Fibroblast of lung (primary cell): ENCODE measurements around the gene MYO3B. TPM values are rescaled to one million over a fixed set of nuclear protein-coding genes. Genes with fewer than 3 reads are reported as not detected.

Experiments used
- DNase-seq, 2 donors: peaks; one replicate each; pipeline versions ENCODE4 v3.0.0 to v3.0.0-alpha.2; 2010; ENCODE audit warnings: low read depth in 2 of 2
- H2AFZ ChIP-seq: 2 replicates; pipeline ENCODE4 v1.5.1; 2012; ENCODE audit warnings: low read length, control low read depth, inconsistent platforms
- H3K27ac ChIP-seq: 2 replicates; pipeline ENCODE4 v1.5.1; 2011; ENCODE audit warnings: low read length, control low read depth; ENCODE audit not compliant: insufficient read depth
- H3K27me3 ChIP-seq: 2 replicates; pipeline ENCODE4 v1.5.1; 2011; ENCODE audit warnings: mild to moderate bottlenecking, low read length; ENCODE audit not compliant: control insufficient read depth, insufficient read depth
- H3K36me3 ChIP-seq: 2 replicates; pipeline ENCODE4 v1.5.1; 2011; ENCODE audit warnings: low read length; ENCODE audit not compliant: control insufficient read depth, insufficient read depth
- H3K4me1 ChIP-seq: 2 replicates; pipeline ENCODE4 v1.5.1; 2011; ENCODE audit warnings: low read length; ENCODE audit not compliant: control insufficient read depth, insufficient read depth; ENCODE audit errors: extremely low read depth
- H3K4me2 ChIP-seq: 2 replicates; pipeline ENCODE4 v1.5.1; 2011; ENCODE audit warnings: low read length, control low read depth; ENCODE audit not compliant: insufficient read depth; ENCODE audit errors: extremely low read depth
- H3K4me3 ChIP-seq, 4 experiments: fragments of 200-600 bp in 1 of 4; sonication (generic) in 1 of 4; replicated peaks in 1 of 4; 2 replicates each; pipeline ENCODE4 v1.5.1; 2011 to 2016; ENCODE audit warnings: low read length in 4 of 4, low read depth in 3 of 4, mild to moderate bottlenecking in 3 of 4, control low read depth in 2 of 4, inconsistent platforms in 1 of 4, mixed read lengths in 1 of 4; ENCODE audit not compliant: insufficient read depth in 1 of 4; ENCODE audit errors: control extremely low read depth in 1 of 4
- H3K79me2 ChIP-seq: 2 replicates; pipeline ENCODE4 v1.5.1; 2012; ENCODE audit warnings: mild to moderate bottlenecking, low read length, inconsistent platforms; ENCODE audit not compliant: control insufficient read depth, insufficient read depth
- H3K9ac ChIP-seq: 2 replicates; pipeline ENCODE4 v1.5.1; 2011; ENCODE audit warnings: mild to moderate bottlenecking, low read length, control low read depth; ENCODE audit not compliant: insufficient read depth
- H3K9me3 ChIP-seq: 2 replicates; pipeline ENCODE4 v1.5.1; 2012; ENCODE audit warnings: low read depth, low read length; ENCODE audit not compliant: control insufficient read depth, insufficient read depth
- H4K20me1 ChIP-seq: 2 replicates; pipeline ENCODE4 v1.5.1; 2011; ENCODE audit warnings: low read length; ENCODE audit not compliant: control insufficient read depth, insufficient read depth; ENCODE audit errors: extremely low read depth
- EZH2 ChIP-seq: IDR thresholded peaks from 2 replicates; pipeline ENCODE4 v1.5.1; 2012; ENCODE audit warnings: low read length, control low read depth, mild to moderate bottlenecking; ENCODE audit errors: missing control alignments
- polyA plus RNA-seq, 2 donors: library from polyadenylated mRNA; depleted of rRNA in 1 of 2; stranded (reverse) in 1 of 2; unstranded in 1 of 2; fragments of >200 nt; gene quantifications; 2 replicates each; pipeline ENCODE4 v1.2.1, GENCODE V29; 2011 to 2012; ENCODE audit warnings: missing spikeins in 1 of 2
- total RNA-seq: library from RNA; depleted of rRNA; stranded (reverse); fragments of >200 nt; gene quantifications from 2 replicates; pipeline ENCODE4 v1.2.1, GENCODE V29; 2014
- TF ChIP-seq, protein P1 (sequence below), 2 donors: IDR thresholded peaks in 1 of 2; conservative IDR thresholded peaks in 1 of 2; 1 replicate in 1 of 2; 2 replicates in 1 of 2; pipeline ENCODE4 v1.5.1; 2011 to 2012; ENCODE audit warnings: low read length in 2 of 2, control low read depth in 1 of 2, inconsistent platforms in 1 of 2, low read depth in 1 of 2, mild to moderate bottlenecking in 1 of 2

Gene MYO3B
- total and polyA plus RNA-seq, 2 donors (not counting 1 experiment from before 2014, with no cell fraction given) = 0.06 to 0.50 TPM

DNA sequence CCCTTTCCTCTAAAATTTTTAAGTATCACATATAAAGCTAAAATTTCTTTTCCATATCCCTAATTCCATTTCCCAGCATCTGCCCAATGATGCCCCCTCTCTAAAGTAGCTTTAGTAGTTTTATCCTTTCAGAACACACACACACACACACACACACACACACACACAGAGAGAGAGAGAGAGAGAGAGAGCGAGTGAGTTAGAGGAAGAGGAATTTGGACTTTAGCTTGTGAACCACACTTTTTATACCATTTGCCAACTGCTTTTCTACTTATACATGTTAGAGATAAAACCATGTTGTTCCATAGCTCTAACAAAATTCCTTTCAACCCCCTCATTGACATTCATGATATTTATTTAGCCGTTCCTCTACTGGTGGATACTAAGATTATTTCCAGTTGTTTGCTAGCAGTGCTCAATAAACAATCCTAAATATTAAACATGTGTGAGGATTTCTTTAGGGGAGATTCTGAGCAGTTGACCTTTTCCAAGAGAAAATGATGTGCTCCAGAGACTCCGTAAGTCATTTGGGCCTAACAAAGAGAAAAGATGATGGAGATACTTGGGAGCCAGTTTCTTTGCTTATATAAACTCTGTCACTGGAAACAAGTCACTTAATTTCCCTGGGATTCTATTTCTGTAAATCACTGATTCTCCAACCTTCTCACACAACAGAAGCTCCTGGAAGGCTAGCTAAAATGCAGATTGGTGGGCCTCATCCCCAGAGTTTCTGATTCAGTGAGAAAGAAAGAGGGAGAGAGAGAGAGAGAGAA lies 307.5 kb downstream of the MYO3B start:
- Histone ChIP-seq H3K4me2 (no peak overlapping the region), H3K27ac (no peak overlapping the region), H3K36me3 (no peaks in the 10 kb centered on the region), H3K27me3 (no peaks in the 10 kb centered on the region), H3K9me3 (no peaks in the 10 kb centered on the region), H2AFZ (no peak overlapping the region), H3K4me1 (no peaks in the 10 kb centered on the region), H4K20me1 (no peaks in the 10 kb centered on the region), H3K9ac (no peak overlapping the region), H3K79me2 (no peaks in the 10 kb centered on the region), H3K4me3 (no peak overlapping the region)
- no peak for DNase-seq
- TF ChIP-seq, protein P1, sequence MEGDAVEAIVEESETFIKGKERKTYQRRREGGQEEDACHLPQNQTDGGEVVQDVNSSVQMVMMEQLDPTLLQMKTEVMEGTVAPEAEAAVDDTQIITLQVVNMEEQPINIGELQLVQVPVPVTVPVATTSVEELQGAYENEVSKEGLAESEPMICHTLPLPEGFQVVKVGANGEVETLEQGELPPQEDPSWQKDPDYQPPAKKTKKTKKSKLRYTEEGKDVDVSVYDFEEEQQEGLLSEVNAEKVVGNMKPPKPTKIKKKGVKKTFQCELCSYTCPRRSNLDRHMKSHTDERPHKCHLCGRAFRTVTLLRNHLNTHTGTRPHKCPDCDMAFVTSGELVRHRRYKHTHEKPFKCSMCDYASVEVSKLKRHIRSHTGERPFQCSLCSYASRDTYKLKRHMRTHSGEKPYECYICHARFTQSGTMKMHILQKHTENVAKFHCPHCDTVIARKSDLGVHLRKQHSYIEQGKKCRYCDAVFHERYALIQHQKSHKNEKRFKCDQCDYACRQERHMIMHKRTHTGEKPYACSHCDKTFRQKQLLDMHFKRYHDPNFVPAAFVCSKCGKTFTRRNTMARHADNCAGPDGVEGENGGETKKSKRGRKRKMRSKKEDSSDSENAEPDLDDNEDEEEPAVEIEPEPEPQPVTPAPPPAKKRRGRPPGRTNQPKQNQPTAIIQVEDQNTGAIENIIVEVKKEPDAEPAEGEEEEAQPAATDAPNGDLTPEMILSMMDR (conservative IDR thresholded peaks at IDR 0.05 in 1 of 2, IDR thresholded peaks at IDR 0.05 in 1 of 2; ENCODE audit: low read depth in 1 of 2, low read length in 2 of 2) = no peak
- no peak for TF ChIP-seq EZH2

GRCh38 chr2:170486730-170487129 lies 308.8 kb downstream of the MYO3B start:
- no peaks in the 10 kb centered on the region for H4K20me1 ChIP-seq
- DNase-seq = peak in 1 of 2 donors; percentile 25

DNA sequence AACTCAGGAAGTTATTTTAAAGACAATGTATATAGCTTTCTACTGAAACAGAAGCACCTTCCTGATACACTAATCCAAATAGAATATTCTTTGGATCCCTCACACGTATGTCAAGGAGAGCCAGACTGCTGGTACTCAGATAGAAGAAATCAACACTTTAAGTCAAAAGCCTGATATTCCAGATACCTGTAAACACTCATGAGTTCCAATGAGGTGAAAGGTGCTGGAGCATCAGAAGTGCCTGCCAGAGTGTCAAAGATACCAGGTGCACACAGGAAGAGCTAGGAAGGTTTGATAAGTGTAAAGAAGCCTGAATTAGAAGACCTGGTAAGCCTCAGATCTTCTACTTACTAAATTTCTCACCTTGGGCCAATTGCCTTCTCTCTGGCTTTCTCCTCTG lies 310.9 kb downstream of the MYO3B start:
- Histone ChIP-seq H3K9me3 (no peaks in the 10 kb centered on the region), H3K9ac (no peak overlapping the region), H3K79me2 (no peaks in the 10 kb centered on the region), H3K27ac (no peak overlapping the region), H3K4me1 (no peaks in the 10 kb centered on the region), H2AFZ (no peak overlapping the region), H4K20me1 (no peaks in the 10 kb centered on the region), H3K36me3 (no peaks in the 10 kb centered on the region), H3K4me3 (no peak overlapping the region), H3K4me2 (no peak overlapping the region), H3K27me3 (no peaks in the 10 kb centered on the region)
- no peak for DNase-seq
- TF ChIP-seq, protein P1 (conservative IDR thresholded peaks at IDR 0.05 in 1 of 2, IDR thresholded peaks at IDR 0.05 in 1 of 2; ENCODE audit: low read depth in 1 of 2, low read length in 2 of 2) = no peak
- no peak for TF ChIP-seq EZH2

More at GRCh38 chr2:170486730-170487129, 308.8 kb downstream of the MYO3B start:
- no peak overlapping the region for H2AFZ ChIP-seq
- H3K27ac ChIP-seq = no peak overlapping the region
- no peaks in the 10 kb centered on the region for H3K79me2 ChIP-seq
- H3K36me3 ChIP-seq = no peaks in the 10 kb centered on the region
- H3K9ac ChIP-seq = no peak overlapping the region
- H3K27me3 ChIP-seq = no peaks in the 10 kb centered on the region
- no peaks in the 10 kb centered on the region for H3K4me1 ChIP-seq
- no peak overlapping the region for H3K4me3 ChIP-seq
- no peak for TF ChIP-seq EZH2
- TF ChIP-seq, protein P1 (conservative IDR thresholded peaks at IDR 0.05 in 1 of 2, IDR thresholded peaks at IDR 0.05 in 1 of 2; ENCODE audit: low read depth in 1 of 2, low read length in 2 of 2) = no peak
- H3K4me2 ChIP-seq = no peak overlapping the region
- no peaks in the 10 kb centered on the region for H3K9me3 ChIP-seq
